K562 (cell line): Measurements from ENCODE around the gene SMG9. TPM values are rescaled to one million over a fixed set of nuclear protein-coding genes. Genes with fewer than 3 reads are reported as not detected.

Source experiments
- CBX1 ChIP-seq: sonication (generic); IDR thresholded peaks from 2 replicates; pipeline ENCODE4 v1.6.1; 2016; ENCODE audit warnings: antibody characterized with exemption, low read depth, mild to moderate bottlenecking
- DPF2 ChIP-seq: fragments of 450-650 bp; IDR thresholded peaks from 2 replicates; pipeline ENCODE4 v1.6.1; 2016
- FOXK2 ChIP-seq, 2 experiments: fragments of 450-650 bp; IDR thresholded peaks in 1 of 2; conservative IDR thresholded peaks in 1 of 2; 2 replicates each; pipeline ENCODE4 v1.6.1; 2016; ENCODE audit warnings: low read depth in 2 of 2, mild to moderate bottlenecking in 1 of 2
- HDAC2 ChIP-seq: fragments of 450-650 bp; IDR thresholded peaks from 2 replicates; pipeline ENCODE4 v1.6.1; 2016; ENCODE audit warnings: mild to moderate bottlenecking
- L3MBTL2 ChIP-seq: fragments of 450-650 bp; IDR thresholded peaks from 2 replicates; pipeline ENCODE4 v1.6.1; 2016; ENCODE audit warnings: mild to moderate bottlenecking, moderate library complexity
- LARP7 ChIP-seq: fragments of 450-650 bp; IDR thresholded peaks from 2 replicates; pipeline ENCODE4 v1.6.1; 2016
- MBD2 ChIP-seq: sonication (generic); IDR thresholded peaks from 2 replicates; pipeline ENCODE4 v1.6.1; 2016; ENCODE audit warnings: low read depth, borderline replicate concordance
- NEUROD1 ChIP-seq: fragments of 150-350 bp; IDR thresholded peaks from 2 replicates; pipeline ENCODE4 v1.6.1; 2014; ENCODE audit warnings: borderline replicate concordance, low read length, low read depth; ENCODE audit not compliant: partially characterized antibody
- RAD51 ChIP-seq: fragments of 450-650 bp; IDR thresholded peaks from 2 replicates; pipeline ENCODE4 v1.7.1; 2016; ENCODE audit warnings: low read depth, mild to moderate bottlenecking, borderline replicate concordance
- RBFOX2 ChIP-seq: fragments of 200-400 bp; formaldehyde crosslinking; IDR thresholded peaks from 2 replicates; pipeline ENCODE4 v1.6.1; 2017; ENCODE audit warnings: low read depth, mild to moderate bottlenecking, low read length, moderate library complexity
- RBM17 ChIP-seq: fragments of 200-400 bp; formaldehyde crosslinking; IDR thresholded peaks from 2 replicates; pipeline ENCODE4 v1.6.1; 2017; ENCODE audit warnings: low read depth, mild to moderate bottlenecking, low read length, borderline replicate concordance
- TRIM24 ChIP-seq, 2 experiments: fragments of 450-650 bp; IDR thresholded peaks; 2 replicates each; pipeline ENCODE4 v1.6.1; 2016
- ZBTB2 ChIP-seq: fragments of 450-650 bp; IDR thresholded peaks from 2 replicates; pipeline ENCODE4 v1.6.1; 2016; ENCODE audit warnings: antibody characterized with exemption
- ZNF583 ChIP-seq: fragments of 250-450 bp; sonication (Bioruptor Pico); IDR thresholded peaks from 2 replicates; pipeline ENCODE4 v1.4.0; 2020
- polyA plus RNA-seq, 8 experiments: library from polyadenylated mRNA; depleted of rRNA in 4 of 8; stranded (reverse) in 5 of 8; unstranded in 3 of 8; fragments of >200 nt; fragmentation: Nextera tagmentation in 2 of 8; fragmentation: Illumina TruSeq in 1 of 8; extraction: Ambion mirVana in 2 of 8; extraction: Trizol in 1 of 8; gene quantifications; 2 replicates each; pipeline versions ENCODE4 v1.2.1 to v1.2.3, GENCODE V29; 2011 to 2014; ENCODE audit warnings: inconsistent platforms in 1 of 8, missing spikeins in 1 of 8
- total RNA-seq, 7 experiments: library from RNA; depleted of rRNA in 6 of 7; stranded (reverse); fragments of >200 nt in 6 of 7; fragmentation: Illumina TruSeq in 2 of 7; extraction: Trizol in 2 of 7; gene quantifications; 2 replicates each; pipeline versions ENCODE4 v1.2.1 to v1.2.3, GENCODE V29; 2011 to 2021; ENCODE audit warnings: low replicate concordance in 1 of 7
- TF ChIP-seq, protein P1 (sequence below): fragments of 450-650 bp; IDR thresholded peaks from 2 replicates; pipeline ENCODE4 v1.6.1; 2017; ENCODE audit warnings: antibody characterized with exemption
- TF ChIP-seq, protein P2 (sequence below): sonication (generic); formaldehyde crosslinking; IDR thresholded peaks from 2 replicates; pipeline ENCODE4 v1.9.0; 2022; ENCODE audit warnings: mild to moderate bottlenecking, missing genetic modification reagents
- TF ChIP-seq, protein P3 (sequence below): fragments of 250-450 bp; sonication (Bioruptor Pico); IDR thresholded peaks from 2 replicates; pipeline ENCODE4 v1.5.0; 2020; ENCODE audit warnings: mild to moderate bottlenecking
- TF ChIP-seq, protein P4 (sequence below): fragments of 450-650 bp; IDR thresholded peaks from 2 replicates; pipeline ENCODE4 v1.6.1; 2017; ENCODE audit warnings: antibody characterized with exemption, mild to moderate bottlenecking

SMG9 gene
- total and polyA plus RNA-seq, 9 of the 15 experiments (the other 6 are each of a cell fraction or from before 2014, with no cell fraction given): 1.7 to 79.7 (median 40.2) TPM

GRCh38 chr19:43780706-43781525, 26.2 kb upstream of the SMG9 start, which contains the start of gene KCNN4 (continued):
- TF ChIP-seq RBFOX2 (peak; percentile 65), FOXK2 (conservative IDR thresholded peaks at IDR 0.05 in 1 of 2, IDR thresholded peaks at IDR 0.05 in 1 of 2; ENCODE audit: low read depth in 2 of 2) (peak; percentile 14 to 49; a peak in 1 of 4 replicates), TRIM24 (IDR thresholded peaks at IDR 0.05) (peak in 1 of 2 experiments; percentile 26; a peak in 1 of 4 replicates), L3MBTL2 (peak; percentile 58; the same call in 1 of the 2 replicates), MBD2 (no peak), ZBTB2 (peak; percentile 63; the same call in 1 of the 2 replicates), HDAC2 (peak; percentile 46; the same call in 1 of the 2 replicates), NEUROD1 (no peak), LARP7 (0 out of 2 replicates have a peak, but pooled peaks have one; percentile 47), CBX1 (peak; percentile 64; the same call in 1 of the 2 replicates), RAD51 (no peak), ZNF583 (CRISPR knock-in tag) (peak; percentile 33; the same call in 1 of the 2 replicates), DPF2 (peak; percentile 51), RBM17 (no peak)
- TF ChIP-seq, protein P1, sequence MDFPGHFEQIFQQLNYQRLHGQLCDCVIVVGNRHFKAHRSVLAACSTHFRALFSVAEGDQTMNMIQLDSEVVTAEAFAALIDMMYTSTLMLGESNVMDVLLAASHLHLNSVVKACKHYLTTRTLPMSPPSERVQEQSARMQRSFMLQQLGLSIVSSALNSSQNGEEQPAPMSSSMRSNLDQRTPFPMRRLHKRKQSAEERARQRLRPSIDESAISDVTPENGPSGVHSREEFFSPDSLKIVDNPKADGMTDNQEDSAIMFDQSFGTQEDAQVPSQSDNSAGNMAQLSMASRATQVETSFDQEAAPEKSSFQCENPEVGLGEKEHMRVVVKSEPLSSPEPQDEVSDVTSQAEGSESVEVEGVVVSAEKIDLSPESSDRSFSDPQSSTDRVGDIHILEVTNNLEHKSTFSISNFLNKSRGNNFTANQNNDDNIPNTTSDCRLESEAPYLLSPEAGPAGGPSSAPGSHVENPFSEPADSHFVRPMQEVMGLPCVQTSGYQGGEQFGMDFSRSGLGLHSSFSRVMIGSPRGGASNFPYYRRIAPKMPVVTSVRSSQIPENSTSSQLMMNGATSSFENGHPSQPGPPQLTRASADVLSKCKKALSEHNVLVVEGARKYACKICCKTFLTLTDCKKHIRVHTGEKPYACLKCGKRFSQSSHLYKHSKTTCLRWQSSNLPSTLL: peak; percentile 45; the same call in 1 of the 2 replicates
- TF ChIP-seq, protein P2, sequence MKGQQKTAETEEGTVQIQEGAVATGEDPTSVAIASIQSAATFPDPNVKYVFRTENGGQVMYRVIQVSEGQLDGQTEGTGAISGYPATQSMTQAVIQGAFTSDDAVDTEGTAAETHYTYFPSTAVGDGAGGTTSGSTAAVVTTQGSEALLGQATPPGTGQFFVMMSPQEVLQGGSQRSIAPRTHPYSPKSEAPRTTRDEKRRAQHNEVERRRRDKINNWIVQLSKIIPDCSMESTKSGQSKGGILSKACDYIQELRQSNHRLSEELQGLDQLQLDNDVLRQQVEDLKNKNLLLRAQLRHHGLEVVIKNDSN: 0 out of 2 replicates have a peak, but pooled peaks have one; percentile 28
- TF ChIP-seq, protein P3, sequence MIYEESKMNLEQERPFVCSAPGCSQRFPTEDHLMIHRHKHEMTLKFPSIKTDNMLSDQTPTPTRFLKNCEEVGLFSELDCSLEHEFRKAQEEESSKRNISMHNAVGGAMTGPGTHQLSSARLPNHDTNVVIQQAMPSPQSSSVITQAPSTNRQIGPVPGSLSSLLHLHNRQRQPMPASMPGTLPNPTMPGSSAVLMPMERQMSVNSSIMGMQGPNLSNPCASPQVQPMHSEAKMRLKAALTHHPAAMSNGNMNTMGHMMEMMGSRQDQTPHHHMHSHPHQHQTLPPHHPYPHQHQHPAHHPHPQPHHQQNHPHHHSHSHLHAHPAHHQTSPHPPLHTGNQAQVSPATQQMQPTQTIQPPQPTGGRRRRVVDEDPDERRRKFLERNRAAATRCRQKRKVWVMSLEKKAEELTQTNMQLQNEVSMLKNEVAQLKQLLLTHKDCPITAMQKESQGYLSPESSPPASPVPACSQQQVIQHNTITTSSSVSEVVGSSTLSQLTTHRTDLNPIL (CRISPR knock-in tag): no peak
- TF ChIP-seq, protein P4, sequence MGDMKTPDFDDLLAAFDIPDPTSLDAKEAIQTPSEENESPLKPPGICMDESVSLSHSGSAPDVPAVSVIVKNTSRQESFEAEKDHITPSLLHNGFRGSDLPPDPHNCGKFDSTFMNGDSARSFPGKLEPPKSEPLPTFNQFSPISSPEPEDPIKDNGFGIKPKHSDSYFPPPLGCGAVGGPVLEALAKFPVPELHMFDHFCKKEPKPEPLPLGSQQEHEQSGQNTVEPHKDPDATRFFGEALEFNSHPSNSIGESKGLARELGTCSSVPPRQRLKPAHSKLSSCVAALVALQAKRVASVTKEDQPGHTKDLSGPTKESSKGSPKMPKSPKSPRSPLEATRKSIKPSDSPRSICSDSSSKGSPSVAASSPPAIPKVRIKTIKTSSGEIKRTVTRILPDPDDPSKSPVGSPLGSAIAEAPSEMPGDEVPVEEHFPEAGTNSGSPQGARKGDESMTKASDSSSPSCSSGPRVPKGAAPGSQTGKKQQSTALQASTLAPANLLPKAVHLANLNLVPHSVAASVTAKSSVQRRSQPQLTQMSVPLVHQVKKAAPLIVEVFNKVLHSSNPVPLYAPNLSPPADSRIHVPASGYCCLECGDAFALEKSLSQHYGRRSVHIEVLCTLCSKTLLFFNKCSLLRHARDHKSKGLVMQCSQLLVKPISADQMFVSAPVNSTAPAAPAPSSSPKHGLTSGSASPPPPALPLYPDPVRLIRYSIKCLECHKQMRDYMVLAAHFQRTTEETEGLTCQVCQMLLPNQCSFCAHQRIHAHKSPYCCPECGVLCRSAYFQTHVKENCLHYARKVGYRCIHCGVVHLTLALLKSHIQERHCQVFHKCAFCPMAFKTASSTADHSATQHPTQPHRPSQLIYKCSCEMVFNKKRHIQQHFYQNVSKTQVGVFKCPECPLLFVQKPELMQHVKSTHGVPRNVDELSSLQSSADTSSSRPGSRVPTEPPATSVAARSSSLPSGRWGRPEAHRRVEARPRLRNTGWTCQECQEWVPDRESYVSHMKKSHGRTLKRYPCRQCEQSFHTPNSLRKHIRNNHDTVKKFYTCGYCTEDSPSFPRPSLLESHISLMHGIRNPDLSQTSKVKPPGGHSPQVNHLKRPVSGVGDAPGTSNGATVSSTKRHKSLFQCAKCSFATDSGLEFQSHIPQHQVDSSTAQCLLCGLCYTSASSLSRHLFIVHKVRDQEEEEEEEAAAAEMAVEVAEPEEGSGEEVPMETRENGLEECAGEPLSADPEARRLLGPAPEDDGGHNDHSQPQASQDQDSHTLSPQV: peak; percentile 79
